Kidney epithelial cell (primary cell): ENCODE measurements around the gene TNIP1. TPM values are rescaled to one million over a fixed set of nuclear protein-coding genes. Genes with fewer than 3 reads are reported as not detected.

Experiments
- DNase-seq: peaks from one replicate; pipeline ENCODE4 v3.0.0-alpha.2; 2010; ENCODE audit warnings: low read depth
- H3K27me3 ChIP-seq: 2 replicates; pipeline ENCODE4 v1.6.0; 2011; ENCODE audit warnings: low read length; ENCODE audit not compliant: control insufficient read depth, insufficient read depth
- H3K36me3 ChIP-seq: 2 replicates; pipeline ENCODE4 v1.5.1; 2011; ENCODE audit warnings: low read length; ENCODE audit not compliant: control insufficient read depth, insufficient read depth
- H3K4me3 ChIP-seq: 2 replicates; pipeline ENCODE4 v1.5.1; 2011; ENCODE audit warnings: low read depth, mild to moderate bottlenecking, control low read depth, low read length
- total RNA-seq: library from RNA; depleted of rRNA; stranded (reverse); fragments of >200 nt; gene quantifications from 2 replicates; pipeline ENCODE4 v1.2.3, GENCODE V29; 2015
- TF ChIP-seq, protein P1 (sequence below): IDR thresholded peaks from 2 replicates; pipeline ENCODE4 v1.5.1; 2011; ENCODE audit warnings: mild to moderate bottlenecking, moderate library complexity, low read length, control low read depth, inconsistent platforms; ENCODE audit not compliant: insufficient read depth, poor library complexity, severe bottlenecking

The TNIP1 gene
- total RNA-seq, 1 donor from 2014 or later, result 454 TPM

- TF ChIP-seq, protein P1, sequence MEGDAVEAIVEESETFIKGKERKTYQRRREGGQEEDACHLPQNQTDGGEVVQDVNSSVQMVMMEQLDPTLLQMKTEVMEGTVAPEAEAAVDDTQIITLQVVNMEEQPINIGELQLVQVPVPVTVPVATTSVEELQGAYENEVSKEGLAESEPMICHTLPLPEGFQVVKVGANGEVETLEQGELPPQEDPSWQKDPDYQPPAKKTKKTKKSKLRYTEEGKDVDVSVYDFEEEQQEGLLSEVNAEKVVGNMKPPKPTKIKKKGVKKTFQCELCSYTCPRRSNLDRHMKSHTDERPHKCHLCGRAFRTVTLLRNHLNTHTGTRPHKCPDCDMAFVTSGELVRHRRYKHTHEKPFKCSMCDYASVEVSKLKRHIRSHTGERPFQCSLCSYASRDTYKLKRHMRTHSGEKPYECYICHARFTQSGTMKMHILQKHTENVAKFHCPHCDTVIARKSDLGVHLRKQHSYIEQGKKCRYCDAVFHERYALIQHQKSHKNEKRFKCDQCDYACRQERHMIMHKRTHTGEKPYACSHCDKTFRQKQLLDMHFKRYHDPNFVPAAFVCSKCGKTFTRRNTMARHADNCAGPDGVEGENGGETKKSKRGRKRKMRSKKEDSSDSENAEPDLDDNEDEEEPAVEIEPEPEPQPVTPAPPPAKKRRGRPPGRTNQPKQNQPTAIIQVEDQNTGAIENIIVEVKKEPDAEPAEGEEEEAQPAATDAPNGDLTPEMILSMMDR, result no peak
- no peak for DNase-seq
- Histone ChIP-seq H3K36me3 (no peaks in the 10 kb centered on the region), H3K4me3 (no peak overlapping the region), H3K27me3 (no peaks in the 10 kb centered on the region)
These were observed 17.3 kb upstream of the TNIP1 start for GRCh38 chr5:151097820-151098767.

DNA sequence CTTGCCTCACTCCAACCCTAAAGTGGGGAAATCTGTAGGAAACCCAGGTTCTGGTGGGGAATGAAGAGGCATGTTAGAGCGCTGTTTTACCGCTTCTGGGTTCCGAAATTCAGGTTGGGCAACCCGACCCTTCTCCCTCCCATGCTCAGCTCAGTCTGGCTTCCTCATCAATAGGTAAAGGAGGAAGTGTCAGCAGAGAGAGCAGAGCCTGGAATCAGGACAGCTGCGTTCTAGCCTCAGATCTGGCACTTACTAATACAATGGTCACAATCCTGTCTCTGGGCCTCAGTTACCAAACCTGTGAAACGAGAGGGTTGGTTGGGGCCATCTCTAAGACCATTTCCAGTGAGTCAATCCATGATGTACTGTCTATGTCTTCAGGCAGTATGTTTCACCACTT is 16.2 kb upstream of the TNIP1 start:
- H3K4me3 ChIP-seq, result no peak overlapping the region
- H3K36me3 ChIP-seq, result no peaks in the 10 kb centered on the region
- TF ChIP-seq, protein P1, result no peak
- DNase-seq, result no peak
- H3K27me3 ChIP-seq, result no peaks in the 10 kb centered on the region

DNA sequence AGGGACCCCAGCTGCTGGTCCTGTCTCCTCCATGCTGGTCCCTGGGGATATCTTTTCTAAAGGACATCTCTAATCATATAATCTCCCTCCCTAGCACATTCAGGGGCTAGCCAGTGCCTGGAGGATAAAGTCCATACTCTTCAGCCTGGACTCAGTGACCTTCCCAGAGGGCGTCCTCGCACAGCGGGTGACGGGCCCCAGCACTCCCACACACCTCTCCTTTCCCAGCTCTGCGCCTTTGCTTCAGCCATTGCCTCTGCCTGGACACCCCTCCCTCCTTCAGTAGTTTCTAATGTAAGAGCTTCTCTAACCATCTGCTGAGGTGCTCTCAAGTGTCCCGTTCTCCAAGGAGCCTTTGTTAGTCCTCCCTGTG is 15.2 kb upstream of the TNIP1 start:
- DNase-seq, result no peak
- no peaks in the 10 kb centered on the region for H3K36me3 ChIP-seq
- TF ChIP-seq, protein P1, result no peak
- no peak overlapping the region for H3K4me3 ChIP-seq
- no peaks in the 10 kb centered on the region for H3K27me3 ChIP-seq

DNA sequence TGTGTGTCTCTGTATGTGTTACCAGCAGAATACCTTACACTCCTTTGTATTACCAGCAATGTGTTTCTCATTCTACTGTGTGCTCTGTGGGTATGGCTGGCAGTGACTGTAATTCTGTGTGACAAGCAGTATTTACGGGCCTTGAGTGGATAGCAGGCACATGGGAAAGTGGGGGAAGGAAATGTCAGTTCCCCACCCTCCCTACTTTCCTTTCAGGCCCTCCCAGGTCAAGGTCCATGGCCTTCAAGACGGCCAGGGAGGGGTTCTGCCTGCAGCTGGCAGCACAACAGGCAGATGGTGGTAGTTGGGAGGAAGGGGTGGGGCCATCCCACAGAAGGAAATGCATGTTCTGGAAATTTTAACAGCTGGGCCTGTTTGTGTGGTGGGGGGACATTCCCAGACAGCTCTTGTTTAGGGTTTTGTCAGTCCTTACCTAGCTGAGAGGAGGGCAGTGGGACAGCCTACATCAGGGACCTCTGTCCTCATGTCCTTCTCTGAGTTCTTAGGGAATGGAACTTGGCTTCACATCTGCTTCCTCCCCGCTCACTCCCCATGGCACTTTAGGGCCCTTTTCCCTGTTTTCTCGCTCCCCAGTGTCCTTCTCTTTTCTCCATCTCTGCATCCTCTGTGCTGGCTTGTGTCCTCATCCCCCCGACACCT is 14.6 kb upstream of the TNIP1 start:
- Histone ChIP-seq H3K27me3 (no peaks in the 10 kb centered on the region), H3K36me3 (no peaks in the 10 kb centered on the region), H3K4me3 (no peak overlapping the region)
- TF ChIP-seq, protein P1, result no peak
- DNase-seq, result no peak

DNA sequence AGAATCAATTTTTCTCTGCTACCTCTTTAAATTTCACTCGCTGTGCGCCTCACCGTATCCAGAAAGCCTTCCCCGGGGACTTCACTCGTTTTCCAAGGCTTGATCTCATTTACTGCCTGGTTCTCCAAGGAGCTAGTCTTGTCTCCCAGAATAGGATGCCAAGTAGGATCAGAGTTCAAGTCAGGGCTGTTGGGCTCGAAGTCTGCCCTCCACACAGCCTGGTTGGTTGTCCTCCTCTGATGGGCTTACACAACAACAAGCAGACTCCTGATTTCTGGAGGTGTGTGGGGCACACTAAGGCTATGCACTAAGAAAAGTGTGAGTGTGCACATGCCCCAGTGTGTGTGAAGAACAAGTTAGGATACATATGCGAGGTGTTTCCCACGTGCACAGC is 14.0 kb upstream of the TNIP1 start:
- Histone ChIP-seq H3K36me3 (no peaks in the 10 kb centered on the region), H3K27me3 (no peaks in the 10 kb centered on the region), H3K4me3 (no peak overlapping the region)
- no peak for DNase-seq
- TF ChIP-seq, protein P1, result no peak
